ENCODE results near the gene FES. TPM values are rescaled to one million over a fixed set of nuclear protein-coding genes. Genes with fewer than 3 reads are reported as not detected.

The FES gene
- total and polyA plus RNA-seq, 9 donors, result 2.2 to 37.2 (median 24.8) TPM

DNA sequence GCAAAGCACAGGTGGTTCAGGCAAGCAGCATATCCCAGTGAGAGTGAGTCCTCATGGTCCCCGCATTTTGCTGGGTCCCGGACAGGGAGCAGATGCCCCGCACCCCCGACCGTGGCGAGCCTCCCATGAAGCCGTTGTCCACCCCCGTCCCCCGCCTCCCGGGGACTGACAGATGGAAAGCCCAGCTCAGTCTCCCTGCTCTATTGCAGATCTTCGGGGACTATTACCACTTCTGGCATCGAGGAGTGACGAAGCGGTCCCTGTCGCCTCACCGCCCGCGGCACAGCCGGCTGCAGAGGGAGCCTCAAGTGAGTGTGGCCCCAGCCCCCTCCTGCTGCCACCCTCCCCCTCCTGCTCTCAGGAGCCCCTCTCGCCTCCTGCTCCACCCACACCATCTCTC is 8.3 kb upstream of the FES start:
- Histone ChIP-seq H3K4me1 (ENCODE audit: insufficient read depth) (peaks cover 11% of the 10 kb centered on the region), H3K4me3 (no peak overlapping the region), H3K9me3 (no peaks in the 10 kb centered on the region), H3K27me3 (no peaks in the 10 kb centered on the region), H3K27ac (no peak overlapping the region), H3K36me3 (no peaks in the 10 kb centered on the region)
- intact Hi-C loops (cut with DNase I), result loop anchor here in 1 of 4 donors (10.0 kb wide), 1 partner anchor 161 kb away; the partner anchor contains the start of gene BLM
- TF ChIP-seq EP300 (IDR thresholded peaks at IDR 0.05) (no peak), POLR2A (IDR thresholded peaks at IDR 0.05) (no peak)
- TF ChIP-seq, protein P1, sequence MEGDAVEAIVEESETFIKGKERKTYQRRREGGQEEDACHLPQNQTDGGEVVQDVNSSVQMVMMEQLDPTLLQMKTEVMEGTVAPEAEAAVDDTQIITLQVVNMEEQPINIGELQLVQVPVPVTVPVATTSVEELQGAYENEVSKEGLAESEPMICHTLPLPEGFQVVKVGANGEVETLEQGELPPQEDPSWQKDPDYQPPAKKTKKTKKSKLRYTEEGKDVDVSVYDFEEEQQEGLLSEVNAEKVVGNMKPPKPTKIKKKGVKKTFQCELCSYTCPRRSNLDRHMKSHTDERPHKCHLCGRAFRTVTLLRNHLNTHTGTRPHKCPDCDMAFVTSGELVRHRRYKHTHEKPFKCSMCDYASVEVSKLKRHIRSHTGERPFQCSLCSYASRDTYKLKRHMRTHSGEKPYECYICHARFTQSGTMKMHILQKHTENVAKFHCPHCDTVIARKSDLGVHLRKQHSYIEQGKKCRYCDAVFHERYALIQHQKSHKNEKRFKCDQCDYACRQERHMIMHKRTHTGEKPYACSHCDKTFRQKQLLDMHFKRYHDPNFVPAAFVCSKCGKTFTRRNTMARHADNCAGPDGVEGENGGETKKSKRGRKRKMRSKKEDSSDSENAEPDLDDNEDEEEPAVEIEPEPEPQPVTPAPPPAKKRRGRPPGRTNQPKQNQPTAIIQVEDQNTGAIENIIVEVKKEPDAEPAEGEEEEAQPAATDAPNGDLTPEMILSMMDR (IDR thresholded peaks at IDR 0.05), result no peak
- DNase-seq, result peak in 1 of 5 donors; percentile 25
- WGBS, 3 donors, result 91 to 97% (median 96%) methylated on average over 11 to 20 of the region's 20 CpGs

DNA sequence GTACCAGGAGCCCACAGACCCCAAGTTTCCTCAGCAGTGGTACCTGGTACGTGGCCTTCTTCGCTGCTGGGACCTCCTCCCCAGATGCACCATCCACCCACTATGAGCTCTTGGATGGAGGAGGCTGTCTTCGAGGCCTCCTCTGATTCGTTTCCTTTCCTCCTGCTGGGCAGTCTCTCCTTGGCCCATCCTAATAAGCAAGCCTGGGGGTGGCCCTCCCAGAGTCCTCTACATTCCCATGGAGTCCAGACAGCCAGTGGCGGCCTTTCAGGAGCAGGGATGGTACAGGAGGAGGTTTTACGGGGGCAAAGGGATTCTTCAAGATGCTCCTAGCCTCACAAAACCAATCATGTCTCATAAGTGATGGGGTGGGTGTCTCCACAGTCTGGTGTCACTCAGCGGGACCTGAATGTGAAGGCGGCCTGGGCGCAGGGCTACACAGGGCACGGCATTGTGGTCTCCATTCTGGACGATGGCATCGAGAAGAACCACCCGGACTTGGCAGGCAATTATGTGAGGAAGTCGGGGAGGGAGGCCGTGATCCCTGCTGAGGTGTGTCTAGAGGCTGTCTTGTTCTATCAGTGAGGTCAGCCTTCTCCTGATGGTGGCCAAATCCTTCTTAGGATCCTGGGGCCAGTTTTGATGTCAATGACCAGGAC is 7.7 kb upstream of the FES start:
- Histone ChIP-seq H3K27me3 (no peaks in the 10 kb centered on the region), H3K9me3 (no peaks in the 10 kb centered on the region), H3K4me1 (ENCODE audit: insufficient read depth) (peaks cover 11% of the 10 kb centered on the region), H3K4me3 (no peak overlapping the region), H3K27ac (no peak overlapping the region), H3K36me3 (no peaks in the 10 kb centered on the region)
- intact Hi-C loops (cut with DNase I), result loop anchor here in 1 of 4 donors (10.0 kb wide), 1 partner anchor 162 kb away; the partner anchor contains the start of gene BLM
- 92 to 94% (median 93%) methylated on average over 15 of the region's 15 CpGs for WGBS, 3 donors
- DNase-seq, result no peak
- TF ChIP-seq POLR2A (IDR thresholded peaks at IDR 0.05), result no peak
- TF ChIP-seq EP300 (IDR thresholded peaks at IDR 0.05), result no peak
- TF ChIP-seq, protein P1 (IDR thresholded peaks at IDR 0.05), result no peak

DNA sequence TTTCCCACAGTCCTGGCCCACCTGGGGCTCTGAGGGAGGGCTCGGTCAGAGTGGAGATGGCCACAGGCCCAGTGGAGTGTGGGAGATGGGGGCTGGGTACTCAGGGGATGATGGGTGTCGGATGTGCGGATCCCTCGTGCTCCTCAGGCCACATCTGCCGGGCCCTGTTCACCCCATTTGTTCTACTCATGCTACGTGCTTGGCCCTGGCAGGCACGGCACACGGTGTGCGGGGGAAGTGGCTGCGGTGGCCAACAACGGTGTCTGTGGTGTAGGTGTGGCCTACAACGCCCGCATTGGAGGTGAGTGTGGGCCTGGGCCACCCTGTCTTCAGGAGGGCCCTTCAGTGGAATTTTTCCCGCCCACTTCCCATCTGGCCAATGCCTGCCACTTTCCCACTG is 7.0 kb upstream of the FES start:
- WGBS, 3 donors, result 86 to 94% (median 88%) methylated on average over 14 of the region's 14 CpGs
- intact Hi-C loops (cut with DNase I), result loop anchor here in 1 of 4 donors (10.0 kb wide), 1 partner anchor 163 kb away; the partner anchor contains the start of gene BLM
- H3K27me3 ChIP-seq, result no peaks in the 10 kb centered on the region
- H3K9me3 ChIP-seq, result no peaks in the 10 kb centered on the region
- no peak overlapping the region for H3K4me3 ChIP-seq
- DNase-seq, result no peak
- no peak overlapping the region for H3K27ac ChIP-seq
- H3K36me3 ChIP-seq, result no peaks in the 10 kb centered on the region
- H3K4me1 ChIP-seq (ENCODE audit: insufficient read depth), result peaks cover 9% of the 10 kb centered on the region
- TF ChIP-seq, protein P1 (IDR thresholded peaks at IDR 0.05), result no peak
- TF ChIP-seq EP300 (IDR thresholded peaks at IDR 0.05) (no peak), POLR2A (IDR thresholded peaks at IDR 0.05) (no peak)

DNA sequence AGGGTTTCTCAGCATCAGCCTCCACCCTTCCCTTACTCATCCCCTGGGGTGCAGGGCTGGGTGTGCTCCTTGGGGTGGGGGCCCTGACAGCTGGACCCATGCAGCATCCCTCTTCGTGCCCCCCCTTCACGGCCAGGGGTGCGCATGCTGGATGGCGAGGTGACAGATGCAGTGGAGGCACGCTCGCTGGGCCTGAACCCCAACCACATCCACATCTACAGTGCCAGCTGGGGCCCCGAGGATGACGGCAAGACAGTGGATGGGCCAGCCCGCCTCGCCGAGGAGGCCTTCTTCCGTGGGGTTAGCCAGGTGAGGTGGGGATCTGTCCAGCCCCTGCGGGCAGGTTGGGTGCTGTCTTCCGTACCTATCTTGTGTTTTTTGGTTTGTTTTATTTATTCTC is 6.3 kb upstream of the FES start:
- WGBS, 3 donors, result 90 to 92% (median 91%) methylated on average over 14 of the region's 14 CpGs
- no peaks in the 10 kb centered on the region for H3K36me3 ChIP-seq
- TF ChIP-seq POLR2A (IDR thresholded peaks at IDR 0.05), result no peak
- TF ChIP-seq, protein P1 (IDR thresholded peaks at IDR 0.05), result no peak
- no peak for TF ChIP-seq EP300 (IDR thresholded peaks at IDR 0.05)

More for the DNA sequence above, 6.3 kb upstream of the FES start:
- Histone ChIP-seq H3K27me3 (no peaks in the 10 kb centered on the region), H3K4me3 (no peak overlapping the region), H3K27ac (no peak overlapping the region), H3K4me1 (ENCODE audit: insufficient read depth) (peaks cover 4% of the 10 kb centered on the region), H3K9me3 (no peaks in the 10 kb centered on the region)
- intact Hi-C loops (cut with DNase I), result loop anchor here in 1 of 4 donors (10.0 kb wide), 1 partner anchor 163 kb away; the partner anchor contains the start of gene BLM
- DNase-seq, result peak in 1 of 5 donors; percentile 19
